HCT116 (cell line): ENCODE results near the gene ALCAM. TPM values are rescaled to one million over a fixed set of nuclear protein-coding genes. Genes with fewer than 3 reads are reported as not detected.

Experiments
- ATAC-seq: fragments of 200-7000 bp; cut with Tn5 transposase; 2 replicates; pipeline ENCODE4 v1.9.1; 2020; ENCODE audit warnings: mild to moderate bottlenecking, moderate library complexity
- BruUV-seq: library from RNA; stranded (reverse); fragments of 400-500 nt; replicated peaks from 2 replicates; lab custom pipeline; 2021; lab: Mats Ljungman, UMichigan
- CTCF ChIA-PET: fragments of 300-600 bp; sonication (Branson Sonifier 250); formaldehyde crosslinking; loops from one replicate; lab custom pipeline; 2021; ENCODE audit warnings: antibody characterized with exemption; lab: Charles Lee
- POLR2A ChIA-PET: fragments of 300-600, 350-600 bp; sonication (Branson Sonifier 250); formaldehyde crosslinking; loops from one replicate; lab custom pipeline; 2021; ENCODE audit warnings: antibody characterized with exemption; lab: Charles Lee
- RAD21 ChIA-PET, 2 experiments: fragments of 300-600 bp; sonication (Branson Sonifier 250); formaldehyde crosslinking; loops; one replicate each; lab custom pipeline; 2023; ENCODE audit warnings: low total read pairs in 2 of 2; ENCODE audit not compliant: uncharacterized antibody in 2 of 2, unreplicated experiment in 2 of 2, low non-redundant PET in 1 of 2; lab: Charles Lee
- DNase-seq: peaks from one replicate; pipeline ENCODE4 v3.0.0-alpha.2; 2010; ENCODE audit warnings: low read depth, low spot score
- H2AFZ ChIP-seq: fragments of 200-600 bp; shearing (Covaris generic), sonication (generic); 2 replicates; pipeline ENCODE4 v1.6.1; 2017; ENCODE audit warnings: low read depth, mixed run types, mixed read lengths, antibody characterized with exemption, low read length; ENCODE audit not compliant: poor library complexity, severe bottlenecking
- H3K27ac ChIP-seq: 2 replicates; pipeline ENCODE4 v1.5.1; 2012; ENCODE audit warnings: low read depth, low read length
- H3K27me3 ChIP-seq: fragments of 200-600 bp; sonication (generic); 2 replicates; pipeline ENCODE4 v1.6.1; 2016; ENCODE audit warnings: mixed run types, low read length, mixed read lengths; ENCODE audit not compliant: insufficient read depth
- H3K36me3 ChIP-seq, 2 experiments: fragments of 200-500 bp in 1 of 2; fragments of 200-600 bp in 1 of 2; sonication (Bioruptor generic) in 1 of 2; sonication (generic) in 1 of 2; 2 replicates each; pipeline versions ENCODE4 v1.5.1 to v1.6.1; 2014 to 2016; ENCODE audit warnings: low read length in 2 of 2, inconsistent platforms in 1 of 2, mixed read lengths in 1 of 2, mixed run types in 1 of 2; ENCODE audit not compliant: insufficient read depth in 2 of 2, control insufficient read depth in 1 of 2
- H3K4me1 ChIP-seq, 2 experiments: fragments of 200-600 bp in 1 of 2; sonication (generic) in 1 of 2; 2 replicates each; pipeline versions ENCODE4 v1.5.1 to v1.6.1; 2012 to 2017; ENCODE audit warnings: low read length in 2 of 2, inconsistent platforms in 1 of 2, mild to moderate bottlenecking in 1 of 2, mixed read lengths in 1 of 2, mixed run types in 1 of 2, moderate library complexity in 1 of 2; ENCODE audit not compliant: insufficient read depth in 2 of 2, control insufficient read depth in 1 of 2
- H3K4me2 ChIP-seq: fragments of 200-600 bp; sonication (generic); 2 replicates; pipeline ENCODE4 v1.6.1; 2017; ENCODE audit warnings: mixed run types, low read length, mixed read lengths
- H3K4me3 ChIP-seq, 2 experiments: fragments of 200-600 bp in 1 of 2; sonication (generic) in 1 of 2; replicated peaks in 1 of 2; 2 replicates each; pipeline ENCODE4 v1.5.1; 2011 to 2016; ENCODE audit warnings: low read length in 2 of 2, control low read depth in 1 of 2, low read depth in 1 of 2, mild to moderate bottlenecking in 1 of 2, mixed read lengths in 1 of 2, mixed run types in 1 of 2
- H3K79me2 ChIP-seq: fragments of 200-600 bp; sonication (generic); 2 replicates; pipeline ENCODE4 v1.6.1; 2017; ENCODE audit warnings: mild to moderate bottlenecking, mixed run types, low read length, moderate library complexity, mixed read lengths; ENCODE audit not compliant: insufficient read depth
- H3K9ac ChIP-seq: fragments of 200-600 bp; sonication (generic); 2 replicates; pipeline ENCODE4 v1.6.1; 2016; ENCODE audit warnings: low read length, mixed read lengths
- H3K9me2 ChIP-seq: fragments of 200-600 bp; sonication (generic), shearing (Covaris generic); 2 replicates; pipeline ENCODE4 v1.6.1; 2017; ENCODE audit warnings: mixed run types, mild to moderate bottlenecking, moderate library complexity; ENCODE audit not compliant: insufficient read depth
- H3K9me3 ChIP-seq, 2 experiments: fragments of 200-500 bp in 1 of 2; fragments of 200-600 bp in 1 of 2; sonication (Bioruptor generic) in 1 of 2; sonication (generic) in 1 of 2; 2 replicates each; pipeline ENCODE4 v1.6.1; 2014 to 2017; ENCODE audit warnings: low read length in 2 of 2, mixed read lengths in 2 of 2, inconsistent platforms in 1 of 2, low read depth in 1 of 2, mild to moderate bottlenecking in 1 of 2, mixed run types in 1 of 2, moderate library complexity in 1 of 2; ENCODE audit not compliant: control insufficient read depth in 1 of 2, insufficient read depth in 1 of 2
- H4K20me1 ChIP-seq: fragments of 200-600 bp; sonication (generic), shearing (Covaris generic); 2 replicates; pipeline ENCODE4 v1.6.1; 2017; ENCODE audit warnings: mixed run types, mild to moderate bottlenecking, moderate library complexity; ENCODE audit not compliant: insufficient read depth
- CEBPB ChIP-seq: IDR thresholded peaks from 2 replicates; pipeline ENCODE4 v1.6.1; 2012; ENCODE audit warnings: low read depth
- EGR1 ChIP-seq: IDR thresholded peaks from 2 replicates; pipeline ENCODE4 v1.6.1; 2012; ENCODE audit warnings: low read depth
- ELF1 ChIP-seq: IDR thresholded peaks from 2 replicates; pipeline ENCODE4 v1.6.1; 2012; ENCODE audit warnings: low read depth, borderline replicate concordance
- FOSL1 ChIP-seq: IDR thresholded peaks from 2 replicates; pipeline ENCODE4 v1.6.1; 2012; ENCODE audit warnings: low read depth
- RAD21 ChIP-seq: IDR thresholded peaks from 2 replicates; pipeline ENCODE4 v1.6.1; 2012; ENCODE audit warnings: low read depth, mild to moderate bottlenecking
- REST ChIP-seq: IDR thresholded peaks from 2 replicates; pipeline ENCODE4 v1.6.1; 2012; ENCODE audit warnings: low read depth
- SP1 ChIP-seq: IDR thresholded peaks from 2 replicates; pipeline ENCODE4 v1.6.1; 2012; ENCODE audit warnings: low read depth
- ZFX ChIP-seq: fragments of 450-650 bp; IDR thresholded peaks from 2 replicates; pipeline ENCODE4 v1.6.1; 2017
- intact Hi-C: fragments of 100-400 bp; cut with micrococcal nuclease; formaldehyde crosslinking; loops from 2 replicates; pipeline ENCODE4 v1.10.0; 2022
- total RNA-seq: library from RNA; stranded (reverse); gene quantifications from one replicate; pipeline ENCODE4 v1.2.1, GENCODE V29; 2021; ENCODE audit not compliant: unreplicated experiment
- TF ChIP-seq, protein P1 (sequence below): IDR thresholded peaks from 2 replicates; pipeline ENCODE4 v1.6.1; 2012

Gene ALCAM
- total RNA-seq, 1 experiment from 2014 or later, result 56.7 TPM

- TF ChIP-seq REST (no peak), EGR1 (no peak; the same call in 1 of the 2 replicates), CEBPB (no peak), FOSL1 (peak; percentile 25; the same call in 1 of the 2 replicates)
These were observed at the start of gene ALCAM (continued) for GRCh38 chr3:105366326-105367062.

GRCh38 chr3:105317841-105318240, 48.9 kb upstream of the ALCAM start:
- Histone ChIP-seq H3K9ac (no peak overlapping the region), H3K27me3 (no peaks in the 10 kb centered on the region), H3K9me2 (no peaks in the 10 kb centered on the region), H3K4me1 (no peaks in the 10 kb centered on the region), H3K4me3 (no peak overlapping the region), H3K27ac (no peak overlapping the region), H4K20me1 (no peaks in the 10 kb centered on the region), H3K9me3 (no peaks in the 10 kb centered on the region), H3K4me2 (no peak overlapping the region), H2AFZ (no peak overlapping the region), H3K79me2 (no peaks in the 10 kb centered on the region), H3K36me3 (no peaks in the 10 kb centered on the region)
- TF ChIP-seq ELF1 (no peak), SP1 (no peak), CEBPB (no peak), FOSL1 (no peak), RAD21 (no peak), ZFX (no peak)
- TF ChIP-seq, protein P1, sequence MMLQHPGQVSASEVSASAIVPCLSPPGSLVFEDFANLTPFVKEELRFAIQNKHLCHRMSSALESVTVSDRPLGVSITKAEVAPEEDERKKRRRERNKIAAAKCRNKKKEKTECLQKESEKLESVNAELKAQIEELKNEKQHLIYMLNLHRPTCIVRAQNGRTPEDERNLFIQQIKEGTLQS, result no peak
- ChIA-PET RAD21 (no interaction called here), POLR2A (no interaction called here), CTCF (no interaction called here)
- DNase-seq (no peak), ATAC-seq (no peak)
- no TSS peak for BruUV-seq
- intact Hi-C loops, result no loop called here
